ENCODE results near the gene PRPH2.
A peak's percentile ranks its signal among the peaks of the same experiment; 100 is the strongest.
"Not testable (repeated sequence)": the region's sequence is repeated elsewhere in the genome, so short reads cannot be mapped to it uniquely, and the experiment has no call there.

PRPH2 gene

GRCh38 chr6:42740725-42741124 is 18.3 kb upstream of the PRPH2 start:
- no peak for DNase-seq

GRCh38 chr6:42735976-42736375 is 13.6 kb upstream of the PRPH2 start:
- no peak for DNase-seq

- DNase-seq, result not testable (repeated sequence)
Observed at GRCh38 chr6:42733867-42734481, 11.6 kb upstream of the PRPH2 start.

GRCh38 chr6:42729731-42730130 is 7.3 kb upstream of the PRPH2 start:
- no peak for DNase-seq

- no peak for DNase-seq
Observed at GRCh38 chr6:42727627-42728026, 5.2 kb upstream of the PRPH2 start.

- DNase-seq, result no peak
Observed at GRCh38 chr6:42727087-42727611, 4.8 kb upstream of the PRPH2 start.

GRCh38 chr6:42726485-42727086 is 4.2 kb upstream of the PRPH2 start:
- DNase-seq, result peak; percentile 57

GRCh38 chr6:42726026-42726425 is 3.6 kb upstream of the PRPH2 start:
- no peak for DNase-seq

- DNase-seq, result no peak
Observed at GRCh38 chr6:42724825-42725224, 2.4 kb upstream of the PRPH2 start.

GRCh38 chr6:42720739-42721138 is 1.7 kb downstream of the PRPH2 start:
- DNase-seq, result no peak

- no peak for DNase-seq
Observed at GRCh38 chr6:42715871-42716270, 6.5 kb downstream of the PRPH2 start.

- DNase-seq, result no peak
Observed at GRCh38 chr6:42714098-42714761, 8.2 kb downstream of the PRPH2 start.

GRCh38 chr6:42711930-42712329 is 10.5 kb downstream of the PRPH2 start:
- no peak for DNase-seq

- DNase-seq, result peak; percentile 11
Observed at GRCh38 chr6:42710316-42710715, 12.1 kb downstream of the PRPH2 start.

GRCh38 chr6:42709871-42710270 is 12.5 kb downstream of the PRPH2 start:
- no peak for DNase-seq

GRCh38 chr6:42708096-42708495 is 14.3 kb downstream of the PRPH2 start:
- DNase-seq, result no peak

- no peak for DNase-seq
Observed at GRCh38 chr6:42707595-42707994, 14.8 kb downstream of the PRPH2 start.

GRCh38 chr6:42704937-42705374 is 17.4 kb downstream of the PRPH2 start:
- no peak for DNase-seq

GRCh38 chr6:42704251-42704936 is 18.0 kb downstream of the PRPH2 start:
- DNase-seq, result no peak

- not testable (repeated sequence) for DNase-seq
Observed at GRCh38 chr6:42702786-42703185, 19.6 kb downstream of the PRPH2 start.

GRCh38 chr6:42702200-42702599 is 20.2 kb downstream of the PRPH2 start:
- no peak for DNase-seq

GRCh38 chr6:42698217-42698616 is 24.2 kb downstream of the PRPH2 start:
- DNase-seq, result no peak

GRCh38 chr6:42697268-42697655 is 25.1 kb downstream of the PRPH2 start:
- DNase-seq, result no peak
